ENCODE data around the gene LIN7C.
A peak's percentile ranks its signal among the peaks of the same experiment; 100 is the strongest.
"Not testable (repeated sequence)": the region's sequence is repeated elsewhere in the genome, so short reads cannot be mapped to it uniquely, and the experiment has no call there.

The LIN7C gene

DNA sequence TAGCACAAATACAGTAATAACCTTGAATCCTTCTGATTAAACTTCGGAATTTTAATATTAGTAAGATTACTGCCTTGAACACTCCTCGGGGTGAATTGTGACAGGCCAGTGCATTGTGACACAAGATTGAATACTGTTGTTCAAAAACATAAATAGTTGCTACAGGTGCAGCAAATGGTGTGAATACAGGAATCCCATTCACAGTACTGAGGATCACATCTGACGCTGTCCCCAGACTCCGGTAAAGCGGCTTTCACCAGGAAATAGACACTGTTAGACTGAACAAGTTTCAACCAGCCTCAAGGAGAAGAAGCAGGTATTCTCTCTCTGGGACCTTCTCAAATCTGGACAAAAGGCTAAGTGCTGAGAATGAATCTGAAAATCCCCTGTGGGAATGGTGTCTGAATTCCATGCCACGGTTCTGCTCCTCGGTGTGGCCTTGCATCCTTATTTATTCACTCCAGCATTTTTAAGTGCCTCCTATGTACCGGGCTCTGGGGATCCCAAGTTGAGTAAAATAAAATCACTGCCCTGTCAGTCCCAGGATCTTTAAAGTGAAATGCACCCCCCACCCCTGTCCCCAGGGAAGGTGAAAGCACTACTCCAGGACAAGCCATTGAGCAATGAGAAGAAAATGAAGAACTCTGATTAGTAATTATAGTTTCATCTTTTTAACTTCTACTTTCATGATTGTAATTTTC lies 37.4 kb downstream of the LIN7C start:
- DNase-seq (ENCODE audit: low spot score): no peak

DNA sequence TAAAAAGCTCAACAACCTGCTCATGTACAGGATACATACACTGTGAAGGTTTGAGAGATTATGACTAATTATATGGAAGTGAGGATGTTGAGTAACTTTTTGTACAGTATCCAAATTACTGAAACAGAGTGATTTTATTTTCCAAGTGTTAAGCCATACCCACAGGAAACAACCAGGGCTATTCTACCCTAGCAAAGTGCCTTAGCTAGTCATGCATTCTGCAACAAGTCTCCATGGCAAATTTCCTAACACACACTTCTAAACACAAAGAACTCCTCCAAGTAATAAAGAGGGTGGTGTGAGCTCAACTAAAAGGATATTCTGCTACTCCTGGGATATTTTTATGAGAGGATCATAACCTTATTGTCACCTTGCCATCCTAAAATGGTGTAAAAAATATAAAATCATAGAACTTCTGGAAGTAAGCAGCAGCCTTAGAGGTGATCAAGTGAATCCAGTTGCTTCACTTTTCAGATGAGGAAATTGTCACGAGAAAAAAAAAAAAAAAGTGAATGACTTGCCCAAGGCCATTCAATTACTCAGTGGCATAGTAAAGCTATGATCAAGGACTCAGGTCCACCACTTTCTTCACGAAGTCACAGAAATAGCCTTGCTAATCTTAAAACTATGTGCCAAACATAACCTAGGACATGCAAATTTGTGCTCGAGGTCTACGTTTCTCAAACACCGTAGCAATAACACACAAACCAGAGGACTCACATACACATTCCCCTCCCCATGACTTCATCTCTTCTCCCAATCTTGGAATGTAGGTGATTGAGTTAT lies 38.2 kb downstream of the LIN7C start:
- no peak for DNase-seq (ENCODE audit: low spot score)

DNA sequence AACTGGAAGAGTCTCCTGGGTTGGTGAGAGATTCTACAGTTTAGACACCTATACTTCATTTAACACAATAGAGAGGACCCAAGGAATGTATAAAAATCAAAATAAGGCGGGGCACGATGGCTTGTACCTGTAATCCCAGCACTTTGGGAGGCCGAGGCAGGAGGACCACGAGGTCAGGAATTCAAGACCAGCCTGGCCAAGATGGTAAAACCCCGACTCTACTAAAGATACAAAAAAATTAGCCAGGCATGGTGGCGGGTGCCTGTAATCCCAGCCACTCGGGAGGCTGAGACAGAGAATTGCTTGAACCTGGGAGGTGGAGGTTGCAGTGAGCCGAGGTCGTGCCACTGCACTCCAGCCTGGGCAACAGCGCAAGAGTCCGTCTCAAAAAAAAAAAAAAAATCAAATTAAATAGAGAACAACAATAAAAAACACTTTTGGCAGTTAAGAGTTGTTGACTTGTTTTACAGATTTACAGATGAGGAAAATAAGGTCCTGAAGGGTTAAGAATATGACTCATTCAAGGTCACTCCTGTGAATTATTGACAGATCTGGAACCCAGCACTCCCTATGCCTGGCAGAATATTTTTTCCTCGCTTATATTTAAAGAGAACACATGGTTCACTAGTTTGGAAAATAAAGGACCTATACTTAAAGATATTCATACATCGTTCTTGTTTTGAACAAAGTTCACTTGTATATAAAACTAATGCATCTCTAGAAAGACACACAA lies 39.2 kb downstream of the LIN7C start:
- DNase-seq (ENCODE audit: low spot score): peak; percentile 43

DNA sequence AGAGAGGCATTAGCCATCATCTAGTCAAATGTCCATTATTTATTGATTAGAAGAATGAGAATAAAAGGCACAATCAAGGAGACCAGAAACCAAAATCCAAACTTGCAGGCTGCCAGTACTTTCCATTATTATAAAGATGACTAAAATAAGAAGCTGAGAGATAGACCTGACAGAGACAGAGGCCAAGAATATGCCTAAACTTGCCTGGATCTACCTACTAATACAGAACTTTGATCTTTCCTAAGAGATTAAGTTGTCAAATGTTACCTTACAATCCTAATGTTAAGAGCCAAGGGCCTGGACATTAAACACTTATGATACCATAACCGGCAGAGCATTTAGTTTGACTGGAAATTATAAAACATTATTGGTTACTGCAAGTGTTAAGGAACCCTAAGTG lies 40.2 kb downstream of the LIN7C start:
- no peak for DNase-seq (ENCODE audit: low spot score)

DNA sequence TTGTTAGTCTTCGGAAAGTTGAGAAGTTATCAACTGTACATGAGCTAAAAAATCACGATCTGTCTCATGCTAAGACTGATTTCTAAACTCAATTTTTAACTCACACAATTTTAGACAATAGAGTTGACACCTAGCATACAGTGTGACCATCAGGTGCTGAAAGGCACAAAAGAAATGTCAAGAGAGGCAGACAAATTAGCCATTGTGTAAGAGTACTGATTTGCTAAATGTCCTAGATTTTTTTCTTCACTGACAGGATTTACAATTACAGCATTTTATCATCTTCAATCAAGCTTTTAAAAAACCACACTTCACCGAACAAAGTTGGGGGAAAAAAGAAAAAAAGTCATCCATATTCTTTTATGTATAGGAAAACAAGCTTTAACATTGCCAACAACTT lies 40.9 kb downstream of the LIN7C start:
- no peak for DNase-seq (ENCODE audit: low spot score)

DNA sequence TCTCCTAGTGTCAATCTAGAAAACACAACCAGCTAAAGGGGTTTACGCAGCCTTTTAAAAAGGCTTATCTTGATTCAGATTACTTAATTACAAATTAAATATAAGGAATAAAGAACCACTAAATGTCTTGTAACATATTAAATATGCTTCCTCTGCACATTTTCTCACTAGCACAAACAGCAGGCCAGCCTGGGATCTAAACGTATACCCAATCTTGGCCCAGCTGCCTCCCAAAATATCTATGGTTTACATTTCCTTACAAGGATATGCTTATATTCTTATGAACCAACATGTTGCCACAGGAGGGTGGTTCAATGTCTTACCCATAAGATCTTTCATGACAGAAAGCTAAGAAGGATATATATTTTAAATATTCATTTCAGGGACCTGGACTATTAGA lies 41.7 kb downstream of the LIN7C start:
- no peak for DNase-seq (ENCODE audit: low spot score)

DNA sequence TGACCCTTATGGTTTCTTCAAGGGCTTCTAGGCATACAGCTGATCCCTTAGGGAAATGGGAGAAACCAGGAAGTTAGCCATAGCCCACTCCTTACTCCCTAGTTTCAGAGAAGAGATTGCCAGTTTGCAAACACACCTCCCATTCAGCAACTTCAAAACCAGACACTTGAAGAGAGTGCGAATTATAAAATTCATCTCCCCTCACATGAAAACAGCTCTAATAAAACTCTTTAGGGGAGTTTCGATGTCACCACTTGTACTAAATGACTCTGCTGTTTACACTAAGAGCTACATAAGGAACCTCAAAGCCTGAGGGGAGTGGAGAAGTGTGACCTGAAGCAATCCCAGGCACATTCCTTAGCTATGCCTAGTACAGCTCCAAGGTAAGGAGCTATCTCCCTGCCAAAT lies 42.3 kb downstream of the LIN7C start:
- no peak for DNase-seq (ENCODE audit: low spot score)

DNA sequence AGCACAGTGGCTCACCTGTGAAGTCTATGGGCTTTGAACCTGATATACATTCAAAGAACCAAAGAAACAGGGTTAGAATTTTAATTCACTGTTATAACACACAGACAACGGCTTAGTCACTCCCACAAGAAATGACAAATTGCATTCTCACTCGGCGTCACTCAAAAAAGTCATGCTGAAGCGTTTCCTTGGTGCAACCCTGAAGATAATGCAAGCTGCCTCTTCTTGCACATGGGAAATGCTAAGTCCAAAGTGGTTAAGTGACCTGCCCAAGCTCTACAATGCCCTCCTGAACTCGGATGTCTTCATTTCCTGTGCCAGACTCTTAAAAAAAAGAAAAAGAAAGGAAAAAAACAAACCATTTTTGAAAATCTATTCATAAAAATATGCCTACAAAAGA lies 44.0 kb downstream of the LIN7C start:
- DNase-seq (ENCODE audit: low spot score): no peak

DNA sequence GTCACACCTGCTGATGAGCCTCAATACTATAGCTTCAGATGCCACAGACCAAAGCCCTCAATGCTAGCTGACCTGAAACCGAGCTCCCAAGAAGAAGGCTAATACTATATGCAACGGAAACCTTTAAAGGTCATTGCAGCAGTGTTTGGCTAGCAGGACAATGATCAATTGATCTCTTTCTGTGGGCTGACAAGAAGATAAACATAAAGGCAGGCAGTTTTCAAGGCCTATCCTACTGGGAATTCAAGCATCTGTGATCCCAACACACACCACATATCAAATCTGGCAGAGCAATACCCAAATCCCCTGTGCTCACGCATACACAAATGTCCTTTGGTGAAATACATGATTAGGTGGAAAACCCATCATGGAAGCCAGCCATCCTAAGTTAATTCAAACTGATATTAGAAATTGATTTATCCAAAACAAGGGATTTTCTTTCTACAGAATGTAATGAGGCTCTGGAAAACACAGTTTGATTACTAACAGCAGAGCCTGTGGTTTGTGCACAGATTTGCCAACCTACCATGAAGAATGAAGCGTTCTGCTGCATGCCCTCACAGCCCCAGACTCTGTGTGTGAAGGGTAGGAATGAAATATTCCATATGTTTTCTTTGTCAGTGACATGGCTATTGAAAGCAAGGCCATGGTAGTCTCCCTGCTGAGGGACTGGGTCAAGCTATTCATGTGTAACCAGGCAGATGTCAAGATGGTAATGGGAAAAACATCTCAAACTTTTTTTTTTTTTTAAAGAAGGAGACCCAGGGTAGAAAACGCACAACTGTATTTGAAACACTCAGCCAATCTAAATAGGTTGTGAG lies 46.2 kb downstream of the LIN7C start:
- peak; percentile 57 for DNase-seq (ENCODE audit: low spot score)

DNA sequence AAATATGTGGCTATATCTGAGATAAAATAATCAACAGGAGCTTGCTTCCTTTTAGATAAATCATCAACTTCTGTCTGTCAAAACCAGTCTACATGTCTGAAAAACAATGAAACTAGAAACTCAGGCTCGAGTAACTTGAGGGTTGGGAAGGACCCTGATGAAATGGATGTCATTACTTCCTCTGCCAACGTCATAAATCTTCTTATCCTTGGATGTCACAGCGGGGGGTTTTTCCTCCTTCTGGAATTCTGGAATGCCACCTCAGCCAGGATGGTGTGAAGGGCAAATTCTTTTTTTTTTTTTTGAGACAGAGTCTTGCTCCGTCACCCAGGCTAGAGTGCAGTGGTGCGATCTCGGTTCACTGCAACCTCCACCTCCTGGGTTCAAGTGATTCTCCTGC lies 47.4 kb downstream of the LIN7C start:
- DNase-seq (ENCODE audit: low spot score): peak; percentile 22

DNA sequence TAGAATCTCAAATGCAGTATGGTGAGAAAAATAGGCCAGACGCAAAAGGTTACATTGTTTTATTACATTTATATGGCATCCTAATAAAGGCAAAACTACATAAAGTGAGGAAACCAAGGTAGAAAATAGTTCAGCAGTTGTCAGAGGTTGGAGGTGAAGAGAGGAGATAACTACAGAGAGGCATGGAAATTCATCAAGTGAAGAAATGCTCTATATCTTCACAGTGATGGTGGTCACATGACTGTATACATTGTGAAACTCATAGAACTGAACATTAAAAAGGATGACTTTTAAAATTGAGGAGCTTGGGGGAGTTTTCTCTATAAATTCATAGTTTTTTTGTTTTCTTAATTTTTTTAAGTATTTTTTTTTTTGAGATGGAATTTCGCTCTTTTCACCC lies 48.4 kb downstream of the LIN7C start:
- no peak for DNase-seq (ENCODE audit: low spot score)

DNA sequence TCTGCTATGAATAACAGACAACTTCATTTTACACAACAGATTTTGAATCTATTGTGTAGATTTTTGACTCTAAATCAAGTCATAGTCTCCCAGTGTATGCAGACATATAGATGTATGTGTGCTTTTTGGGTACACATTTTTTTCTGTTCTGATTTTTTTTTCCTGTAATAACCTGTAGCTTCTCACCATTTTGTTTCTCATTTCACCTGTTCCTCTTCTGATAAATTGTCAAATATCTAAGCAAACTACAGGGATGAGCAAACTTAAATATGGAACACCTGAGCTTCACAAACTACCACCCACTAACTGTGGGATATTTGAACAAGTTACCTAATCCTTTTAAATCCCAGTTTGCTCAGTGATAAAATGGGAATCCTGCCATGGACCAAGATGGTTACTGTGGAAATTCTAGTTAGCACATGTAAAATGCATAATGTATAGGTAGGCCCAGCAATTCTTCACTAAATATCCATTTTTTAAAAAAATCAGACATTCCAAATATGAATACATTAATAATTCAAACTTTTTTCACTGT lies 49.7 kb downstream of the LIN7C start:
- DNase-seq (ENCODE audit: low spot score): no peak

DNA sequence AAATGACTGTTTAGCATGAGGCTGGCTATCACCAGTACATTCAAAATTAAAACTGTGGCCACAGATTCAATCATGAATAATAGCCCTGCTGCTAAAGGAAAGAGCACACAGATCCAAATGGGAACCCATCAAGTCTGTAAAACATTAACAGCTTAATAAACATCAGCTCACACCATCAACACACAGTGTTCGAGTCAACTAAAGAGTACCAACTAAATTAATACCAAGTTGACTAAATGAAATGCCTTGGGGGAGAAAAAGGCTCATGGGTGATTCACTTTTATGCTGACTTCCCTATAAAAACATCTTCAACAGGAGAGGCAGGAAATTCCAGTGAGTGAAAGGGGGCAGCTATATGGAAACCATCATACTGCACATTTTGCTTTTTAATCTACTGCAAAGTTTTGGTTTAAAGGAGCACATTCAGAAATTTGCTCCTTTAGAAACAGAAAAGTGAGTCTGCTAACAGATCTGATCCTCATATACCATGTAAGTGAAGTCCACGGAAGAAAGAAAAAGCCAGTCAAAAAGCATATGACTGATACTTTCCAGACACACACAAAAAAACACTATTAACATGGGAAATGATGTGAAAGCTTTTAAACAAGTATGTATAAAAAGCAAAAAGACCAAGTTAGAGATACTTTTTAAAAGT lies 50.3 kb downstream of the LIN7C start:
- DNase-seq (ENCODE audit: low spot score): peak; percentile 25

DNA sequence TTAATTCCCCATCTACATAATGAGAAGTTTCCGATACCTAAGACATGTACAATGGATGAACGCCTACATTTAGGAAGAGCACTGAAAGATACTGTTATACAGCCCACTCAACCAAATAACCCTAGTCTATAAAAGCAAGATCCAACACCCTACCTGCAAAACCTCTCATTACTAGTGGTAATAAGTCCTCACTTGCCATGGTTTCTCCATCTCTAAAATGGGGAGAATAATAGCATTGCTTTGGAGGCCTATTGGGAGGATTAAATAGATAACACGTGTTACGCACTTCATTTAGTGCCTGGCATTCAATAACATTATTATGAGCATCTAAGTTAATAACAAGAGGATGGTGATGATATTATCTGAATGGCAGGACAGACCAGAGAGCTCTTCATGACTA lies 50.9 kb downstream of the LIN7C start:
- DNase-seq (ENCODE audit: low spot score): no peak

DNA sequence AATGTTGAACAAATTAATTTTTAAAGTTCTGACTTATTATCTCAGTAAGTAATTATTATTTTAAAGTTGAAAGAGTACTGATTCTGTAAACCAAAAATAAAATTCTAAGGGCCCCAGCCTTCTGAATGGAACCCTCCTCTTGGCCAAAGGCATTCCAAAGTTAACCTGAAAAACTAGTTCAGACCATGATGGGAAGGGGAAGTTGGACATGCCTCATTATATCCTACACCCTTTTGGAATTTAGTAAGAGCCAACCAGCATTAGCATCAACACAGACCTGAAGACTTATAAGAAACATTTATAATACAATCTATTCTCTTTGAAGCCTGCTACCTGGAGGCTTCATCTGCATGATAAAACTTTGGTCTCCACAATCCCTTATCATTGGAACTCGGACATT lies 52.9 kb downstream of the LIN7C start:
- DNase-seq (ENCODE audit: low spot score): no peak

DNA sequence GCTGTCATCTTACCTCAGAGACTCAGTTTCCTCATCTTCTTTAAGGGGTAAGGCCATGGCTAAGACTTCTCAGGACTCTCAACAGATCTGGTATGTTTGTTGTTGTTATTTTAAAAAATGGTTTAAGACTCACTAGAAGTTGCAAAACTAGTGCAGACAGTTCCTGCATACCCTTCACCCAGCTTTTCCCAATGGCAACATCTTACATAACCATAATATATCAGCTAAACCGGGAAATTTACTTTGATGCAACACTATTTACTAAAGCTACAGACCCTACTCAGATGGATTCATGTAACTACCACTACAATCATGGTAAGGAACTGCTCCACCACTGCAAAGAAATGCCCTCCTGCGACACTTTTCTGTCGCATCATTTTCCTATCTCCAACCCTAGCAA lies 54.4 kb downstream of the LIN7C start:
- no peak for DNase-seq (ENCODE audit: low spot score)

DNA sequence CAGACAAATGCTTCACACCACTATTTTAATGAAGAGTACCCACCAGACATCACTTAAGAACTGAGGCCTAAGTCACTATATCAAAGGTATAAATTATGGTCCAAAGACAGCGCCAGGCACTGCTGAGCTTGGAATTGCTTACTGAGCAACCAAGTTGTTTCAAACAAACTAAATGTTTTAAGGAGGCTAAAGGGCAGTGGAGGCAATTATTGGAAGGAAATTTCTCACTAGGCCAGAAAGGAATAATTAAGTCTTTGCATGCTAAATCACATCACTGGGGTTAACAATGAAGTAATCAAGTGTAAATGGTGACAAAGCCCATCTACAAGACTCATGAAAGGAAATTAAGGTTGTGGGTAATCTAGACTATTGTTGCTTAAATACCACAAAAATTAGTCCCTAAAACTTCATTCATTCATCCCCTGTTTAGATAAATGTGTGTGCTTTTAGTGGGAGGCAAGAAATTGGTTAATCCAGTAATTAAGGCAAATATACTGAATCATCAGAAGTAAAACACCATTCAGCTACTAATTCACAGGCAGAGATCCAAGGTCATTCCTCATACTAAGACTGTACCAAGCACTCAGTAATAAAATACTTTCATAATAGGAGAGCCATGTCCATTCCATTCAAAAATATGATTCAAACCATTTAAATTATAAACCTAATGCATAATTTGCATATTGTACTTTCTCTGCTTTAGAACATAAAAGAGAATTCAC lies 55.2 kb downstream of the LIN7C start:
- no peak for DNase-seq (ENCODE audit: low spot score)

DNA sequence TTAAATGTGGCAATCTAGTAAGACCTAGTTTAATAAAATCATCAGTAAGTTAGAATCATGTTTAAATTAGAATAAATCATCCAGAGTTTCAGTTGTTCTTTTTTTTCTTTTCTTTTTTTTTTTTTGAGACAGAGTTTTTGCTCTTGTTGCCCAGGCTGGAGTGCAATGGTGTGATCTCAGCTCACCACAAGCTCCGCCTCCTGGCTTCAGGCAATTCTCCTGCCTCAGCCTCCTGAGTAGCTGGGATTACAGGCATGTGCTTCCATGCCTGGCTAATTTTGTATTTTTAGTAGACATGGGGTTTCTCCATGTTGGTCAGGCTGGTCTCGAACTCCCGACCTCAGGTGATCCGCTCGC lies 58.4 kb downstream of the LIN7C start:
- DNase-seq (ENCODE audit: low spot score): not testable (repeated sequence)

DNA sequence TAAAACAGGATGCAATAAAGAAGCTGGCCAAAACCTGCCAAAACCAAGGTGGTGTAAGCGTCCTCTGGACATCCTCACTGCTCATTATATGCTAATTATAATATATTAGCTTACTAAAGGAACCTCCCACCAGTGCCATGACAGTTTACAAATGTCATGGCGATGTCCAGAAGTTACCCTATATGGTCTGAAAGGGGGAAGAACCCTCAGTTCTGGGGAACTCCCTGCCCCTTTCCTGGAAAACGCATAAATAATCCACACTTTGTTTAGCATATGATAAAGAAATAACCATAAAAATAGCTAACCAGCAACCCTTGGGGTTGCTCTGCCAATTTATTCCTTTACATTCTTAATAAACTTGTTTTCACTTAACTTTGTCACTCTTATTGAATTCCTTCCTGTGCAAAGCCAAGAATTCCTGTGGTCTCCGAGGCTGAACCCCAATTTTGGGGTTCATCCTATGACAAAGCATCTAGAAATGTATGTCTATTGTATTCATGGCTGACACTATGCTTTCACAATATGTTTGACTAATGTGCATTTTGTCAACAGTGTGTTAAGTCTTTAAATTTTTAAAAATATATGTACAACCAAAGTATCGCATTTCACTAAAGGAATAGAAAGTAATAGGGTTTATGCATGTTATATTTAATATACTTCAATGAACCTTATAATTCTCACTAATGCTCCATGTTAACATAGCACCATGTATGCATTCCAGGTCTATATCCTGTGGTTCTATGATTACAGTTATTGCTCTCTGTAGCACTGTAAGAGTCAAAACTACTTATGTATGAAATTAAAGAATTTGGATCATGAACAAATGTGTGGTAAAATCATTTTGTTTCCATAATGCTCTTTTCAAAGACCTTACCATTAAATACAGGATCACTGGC lies 59.0 kb downstream of the LIN7C start:
- DNase-seq (ENCODE audit: low spot score): no peak

DNA sequence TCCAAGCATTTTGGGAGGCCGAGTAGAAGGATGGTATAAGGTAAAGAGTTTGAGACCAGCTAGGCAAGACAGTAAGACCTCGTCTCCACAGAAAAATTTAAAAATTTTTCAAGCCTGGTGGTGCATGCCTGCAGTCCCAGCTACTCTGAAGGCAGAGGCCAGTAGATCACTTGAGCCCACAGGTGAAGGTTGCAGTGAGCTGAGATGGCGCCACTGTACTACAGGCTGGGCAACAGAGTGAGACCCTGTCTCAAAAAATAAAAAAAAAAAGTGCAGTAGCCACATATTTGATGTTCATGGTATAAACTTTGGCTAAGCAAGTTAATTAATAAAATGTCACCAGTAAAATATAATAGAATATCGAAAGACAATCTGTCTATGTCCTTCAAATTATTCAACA lies 60.9 kb downstream of the LIN7C start:
- DNase-seq (ENCODE audit: low spot score): no peak

All from HuH-7 (cell line).